Endometrial microvascular endothelial cells (primary cell): ENCODE measurements around the gene SULT4A1. TPM values are rescaled to one million over a fixed set of nuclear protein-coding genes. Genes with fewer than 3 reads are reported as not detected.
"Not testable (repeated sequence)": the region's sequence is repeated elsewhere in the genome, so short reads cannot be mapped to it uniquely, and the experiment has no call there.

Source experiments
- in situ Hi-C: cut with HindIII; loops from 2 replicates; pipeline ENCODE4 v1.10.0; 2017; ENCODE audit warnings: low sequenced_read_pairs, low pct_unique_long_range_greater_than_20kb; ENCODE audit errors: inconsistent ontology term
- total RNA-seq: library from RNA; depleted of rRNA; stranded (reverse); fragments of >200 nt; gene quantifications from one replicate; pipeline ENCODE4 v1.2.3, GENCODE V29; 2015; ENCODE audit errors: inconsistent ontology term

The SULT4A1 gene, protein sequence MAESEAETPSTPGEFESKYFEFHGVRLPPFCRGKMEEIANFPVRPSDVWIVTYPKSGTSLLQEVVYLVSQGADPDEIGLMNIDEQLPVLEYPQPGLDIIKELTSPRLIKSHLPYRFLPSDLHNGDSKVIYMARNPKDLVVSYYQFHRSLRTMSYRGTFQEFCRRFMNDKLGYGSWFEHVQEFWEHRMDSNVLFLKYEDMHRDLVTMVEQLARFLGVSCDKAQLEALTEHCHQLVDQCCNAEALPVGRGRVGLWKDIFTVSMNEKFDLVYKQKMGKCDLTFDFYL
- total RNA-seq = not detected

DNA sequence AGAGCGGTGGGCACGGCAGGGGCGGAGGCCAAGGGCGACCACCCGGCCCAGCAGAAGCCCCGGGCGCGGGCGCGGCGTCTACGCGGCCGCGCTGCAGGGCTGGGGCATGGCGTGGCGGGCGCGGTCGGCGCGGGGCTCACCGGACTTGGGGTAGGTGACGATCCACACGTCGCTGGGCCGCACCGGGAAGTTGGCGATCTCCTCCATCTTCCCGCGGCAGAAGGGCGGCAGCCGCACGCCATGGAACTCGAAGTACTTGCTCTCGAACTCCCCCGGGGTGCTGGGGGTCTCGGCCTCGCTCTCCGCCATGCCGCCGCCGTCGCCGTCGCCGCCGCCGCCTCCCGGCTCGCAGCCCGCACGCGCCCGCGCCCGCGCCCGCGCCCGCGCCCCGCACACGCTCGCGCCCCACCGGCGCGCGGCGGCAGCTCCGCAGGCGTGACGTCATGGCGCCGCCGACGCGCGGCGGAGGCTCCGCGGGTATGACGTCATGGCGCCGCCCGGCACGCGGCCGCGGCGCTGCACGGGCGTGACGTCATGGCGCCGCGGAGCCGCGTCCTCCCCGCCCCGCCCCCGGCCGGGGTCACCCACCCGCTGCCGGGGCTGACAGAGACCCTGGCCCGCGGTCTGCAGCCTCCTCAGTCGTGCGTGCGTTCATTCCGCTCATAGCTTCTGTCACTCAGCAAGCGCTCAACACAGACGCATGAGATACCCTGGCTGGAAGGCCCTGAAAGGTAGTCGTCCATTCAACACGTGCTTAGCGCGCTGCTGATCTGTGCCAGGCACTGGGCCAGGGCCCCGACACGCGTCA, at the start of gene SULT4A1:
Gene SULT4A1, minus strand, starts transcription at position 440 of the 808 bp plus-strand sequence. Its CDS starts 131 bp downstream, at position 309.
- in situ Hi-C loops = no loop called here

GRCh38 chr22:43911351-43911750, 49.0 kb upstream of the SULT4A1 start:
- in situ Hi-C loops = no loop called here

DNA sequence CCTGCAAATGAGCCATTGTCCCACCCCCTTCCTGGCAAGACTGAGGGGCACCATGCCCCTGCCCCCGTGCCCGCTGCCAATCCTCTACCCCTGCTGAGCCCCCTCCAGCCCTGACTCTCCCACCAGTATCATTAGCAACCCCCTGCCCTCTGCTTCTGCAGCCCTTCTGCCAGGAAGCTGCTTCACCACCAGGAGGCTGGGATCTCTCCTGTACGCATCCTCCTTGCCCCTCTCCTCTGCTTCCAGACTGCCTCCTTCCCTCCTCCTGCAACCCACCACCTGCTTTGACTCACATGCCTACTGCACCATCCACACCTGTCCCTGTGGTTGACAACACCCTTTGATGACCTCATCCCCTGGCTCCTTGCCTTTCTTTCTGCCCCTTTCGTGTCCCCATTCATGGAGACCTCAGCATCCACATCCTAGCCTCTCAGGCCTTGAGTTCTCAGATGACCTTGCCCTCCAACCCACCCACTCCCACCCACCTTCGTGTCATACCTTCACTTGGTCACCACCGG, 47.9 kb upstream of the SULT4A1 start:
- in situ Hi-C loops = no loop called here

GRCh38 chr22:43909708-43910107, 47.4 kb upstream of the SULT4A1 start:
- in situ Hi-C loops = no loop called here

GRCh38 chr22:43905681-43906080, 43.4 kb upstream of the SULT4A1 start:
- in situ Hi-C loops = no loop called here

GRCh38 chr22:43904412-43904811, 42.1 kb upstream of the SULT4A1 start:
- in situ Hi-C loops = not testable (repeated sequence)

DNA sequence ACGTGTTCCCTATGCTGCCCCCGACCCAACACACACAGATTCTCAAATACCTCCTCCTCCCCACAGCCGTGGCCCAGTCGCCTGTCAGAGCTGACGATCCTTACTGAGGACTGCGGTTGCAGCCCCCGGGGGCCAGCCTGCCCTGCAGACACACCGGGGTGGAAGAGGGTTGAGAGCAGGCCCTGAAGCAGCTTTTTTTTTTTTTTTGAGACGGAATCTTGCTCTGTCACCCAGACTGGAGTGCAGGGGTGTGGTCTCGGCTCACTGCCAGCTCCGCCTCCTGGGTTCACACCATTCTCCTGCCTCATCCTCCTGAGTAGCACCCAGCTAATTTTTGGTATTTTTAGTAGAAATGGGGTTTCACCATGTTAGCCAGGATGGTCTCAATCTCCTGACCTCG, 40.7 kb upstream of the SULT4A1 start:
- in situ Hi-C loops = not testable (repeated sequence)

GRCh38 chr22:43901976-43902643, 39.8 kb upstream of the SULT4A1 start:
- in situ Hi-C loops = no loop called here

GRCh38 chr22:43900206-43900605, 37.9 kb upstream of the SULT4A1 start:
- in situ Hi-C loops = no loop called here

GRCh38 chr22:43897751-43898261, 35.5 kb upstream of the SULT4A1 start:
- in situ Hi-C loops = no loop called here

DNA sequence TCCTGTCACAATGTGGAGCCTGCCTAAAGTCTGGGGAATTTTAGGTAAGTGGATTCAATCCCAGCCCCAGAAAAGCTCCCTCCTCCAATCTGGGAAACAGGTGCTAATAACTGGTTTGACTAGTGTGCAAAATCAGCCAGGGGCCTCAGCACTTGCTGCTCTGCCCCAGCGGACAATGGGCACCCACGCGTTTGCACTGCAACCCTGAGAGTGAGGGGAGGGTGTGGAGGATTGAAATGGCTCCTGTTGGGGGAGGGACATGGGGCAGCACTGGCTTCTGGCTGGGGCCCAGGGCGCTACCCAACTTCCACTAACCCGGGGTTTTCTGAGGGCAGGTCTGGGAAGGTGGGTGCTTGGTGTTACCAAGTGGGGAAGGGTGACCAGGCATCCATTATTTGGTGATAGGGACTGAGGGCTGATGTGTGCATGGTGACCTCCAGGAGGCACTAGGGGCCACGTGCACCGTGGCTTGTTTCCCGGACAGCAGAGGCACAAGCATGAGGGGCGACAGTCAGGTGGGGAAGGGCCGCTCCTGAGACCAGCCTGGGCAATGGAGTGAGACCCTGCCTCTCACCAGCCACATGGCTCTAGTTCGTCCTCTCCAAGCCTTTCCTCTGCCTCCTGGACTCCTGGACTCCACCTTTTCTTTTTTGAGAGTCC, 33.8 kb upstream of the SULT4A1 start:
- in situ Hi-C loops = no loop called here

- in situ Hi-C loops = no loop called here
Measured at GRCh38 chr22:43894122-43894521, 31.8 kb upstream of the SULT4A1 start.

GRCh38 chr22:43893266-43893665, 31.0 kb upstream of the SULT4A1 start:
- in situ Hi-C loops = no loop called here

- in situ Hi-C loops = no loop called here
Measured at GRCh38 chr22:43892183-43892894, 30.0 kb upstream of the SULT4A1 start.

- in situ Hi-C loops = no loop called here
Measured at GRCh38 chr22:43891360-43892182, 29.3 kb upstream of the SULT4A1 start, which contains the start of gene PNPLA5. Gene PNPLA5, minus strand, starts transcription at chr22:43892013. Its CDS starts 133 bp downstream, at chr22:43891880.

DNA sequence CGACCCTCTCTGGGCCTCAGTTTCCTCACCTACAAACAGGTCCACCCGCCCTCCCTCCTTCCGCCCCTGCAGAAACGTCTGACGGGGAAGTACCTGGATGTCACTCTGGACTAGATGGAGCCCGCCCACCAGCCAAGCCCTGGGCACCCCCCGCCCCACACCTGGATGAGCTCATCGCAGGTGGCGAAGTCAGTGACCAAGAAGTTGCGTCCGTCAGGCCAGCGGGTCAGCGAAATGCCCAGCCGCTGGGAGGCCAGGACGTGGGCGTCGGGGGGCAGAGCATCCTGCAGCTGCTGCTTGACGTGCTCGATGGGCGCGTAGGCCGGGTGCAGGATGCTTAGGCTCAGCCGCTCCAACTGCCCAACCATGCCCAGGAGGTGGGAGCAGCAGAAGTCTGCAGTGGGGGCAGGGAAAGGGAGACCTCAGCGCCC, 28.6 kb upstream of the SULT4A1 start:
- in situ Hi-C loops = no loop called here

DNA sequence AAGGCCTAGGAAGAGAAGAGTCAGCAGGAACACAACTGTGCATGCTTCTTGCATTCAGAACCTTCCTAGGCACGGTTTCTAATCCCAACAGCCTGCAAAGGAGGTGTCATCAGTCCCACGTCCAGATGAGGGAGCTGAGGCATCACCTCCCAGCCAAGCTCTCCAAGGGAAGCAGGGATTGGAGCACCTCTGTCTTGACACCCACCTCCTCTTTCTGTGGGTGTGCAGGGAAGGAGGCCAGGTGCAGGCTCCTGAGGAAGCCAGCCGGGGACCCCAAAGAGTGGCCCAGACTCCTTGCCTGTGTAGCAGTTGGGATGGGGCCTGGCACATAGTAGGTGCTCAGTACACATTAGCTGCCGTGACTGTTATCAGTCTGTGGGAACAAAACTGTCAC, 27.5 kb upstream of the SULT4A1 start:
- in situ Hi-C loops = no loop called here
